Measurements from ENCODE around the gene PRKD2. TPM values are rescaled to one million over a fixed set of nuclear protein-coding genes. Genes with fewer than 3 reads are reported as not detected.

PRKD2 gene
- polyA plus RNA-seq, 1 donor from 2014 or later = 143 TPM

Other genes with a start within 250 kb of the PRKD2 start
- gene PNMA8A, start 245.6 kb downstream of the PRKD2 start, polyA plus RNA-seq = not detected
- gene PNMA8B, start 221.2 kb downstream of the PRKD2 start, polyA plus RNA-seq = not detected
- 81.2 TPM for gene CALM3, start 115.8 kb downstream of the PRKD2 start, polyA plus RNA-seq
- gene PTGIR, start 92.0 kb downstream of the PRKD2 start, polyA plus RNA-seq = 0.21 TPM
- not detected for gene GNG8, start 80.9 kb downstream of the PRKD2 start, polyA plus RNA-seq
- gene DACT3, start 55.9 kb downstream of the PRKD2 start, polyA plus RNA-seq = not detected
- gene FKRP, start 28.9 kb upstream of the PRKD2 start, polyA plus RNA-seq = 5.9 TPM
- gene STRN4, start 29.3 kb upstream of the PRKD2 start, polyA plus RNA-seq = 33.3 TPM
- 38.2 TPM for gene SLC1A5, start 71.5 kb upstream of the PRKD2 start, polyA plus RNA-seq
- gene AP2S1, start 133.7 kb upstream of the PRKD2 start, polyA plus RNA-seq = 76.8 TPM
- gene ARHGAP35, start 143.9 kb upstream of the PRKD2 start, polyA plus RNA-seq = 4.4 TPM

Data from IgD-negative memory B cell (primary cell).